ENCODE data around the gene DPP6. TPM values are rescaled to one million over a fixed set of nuclear protein-coding genes. Genes with fewer than 3 reads are reported as not detected.

DPP6 gene
- total RNA-seq, 1 donor from 2014 or later, result 1.4 TPM

DNA sequence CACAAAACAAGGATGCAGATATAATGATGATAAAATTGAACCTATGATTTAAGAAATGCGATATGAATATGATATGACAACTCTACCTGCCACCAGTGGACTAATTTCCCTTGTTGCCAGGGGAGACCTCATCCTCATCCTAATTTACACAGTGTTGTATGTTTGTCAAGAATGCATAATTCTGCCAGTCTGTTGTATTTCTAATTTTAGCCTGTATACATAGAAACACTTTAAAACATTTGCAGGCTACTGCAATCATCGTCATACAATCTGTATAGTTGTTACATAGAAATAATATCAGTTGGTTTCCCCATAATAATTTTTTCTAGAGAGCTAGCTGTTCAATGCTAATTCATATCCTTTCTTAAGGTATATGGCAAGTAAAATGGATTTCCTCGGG lies 274.2 kb downstream of the DPP6 start:
- Mint-ChIP-seq H3K27ac (ENCODE audit: unreplicated experiment) (no peak overlapping the region), H3K4me3 (ENCODE audit: unreplicated experiment) (no peak overlapping the region), H3K36me3 (ENCODE audit: low read depth, unreplicated experiment) (no peaks in the 10 kb centered on the region), H3K27me3 (ENCODE audit: unreplicated experiment) (no peaks in the 10 kb centered on the region), H3K9me3 (ENCODE audit: unreplicated experiment) (no peaks in the 10 kb centered on the region), H3K4me1 (ENCODE audit: unreplicated experiment) (peaks cover 17% of the 10 kb centered on the region)
- no peak for DNase-seq (ENCODE audit: low spot score)
- TF ChIP-seq, protein P1, sequence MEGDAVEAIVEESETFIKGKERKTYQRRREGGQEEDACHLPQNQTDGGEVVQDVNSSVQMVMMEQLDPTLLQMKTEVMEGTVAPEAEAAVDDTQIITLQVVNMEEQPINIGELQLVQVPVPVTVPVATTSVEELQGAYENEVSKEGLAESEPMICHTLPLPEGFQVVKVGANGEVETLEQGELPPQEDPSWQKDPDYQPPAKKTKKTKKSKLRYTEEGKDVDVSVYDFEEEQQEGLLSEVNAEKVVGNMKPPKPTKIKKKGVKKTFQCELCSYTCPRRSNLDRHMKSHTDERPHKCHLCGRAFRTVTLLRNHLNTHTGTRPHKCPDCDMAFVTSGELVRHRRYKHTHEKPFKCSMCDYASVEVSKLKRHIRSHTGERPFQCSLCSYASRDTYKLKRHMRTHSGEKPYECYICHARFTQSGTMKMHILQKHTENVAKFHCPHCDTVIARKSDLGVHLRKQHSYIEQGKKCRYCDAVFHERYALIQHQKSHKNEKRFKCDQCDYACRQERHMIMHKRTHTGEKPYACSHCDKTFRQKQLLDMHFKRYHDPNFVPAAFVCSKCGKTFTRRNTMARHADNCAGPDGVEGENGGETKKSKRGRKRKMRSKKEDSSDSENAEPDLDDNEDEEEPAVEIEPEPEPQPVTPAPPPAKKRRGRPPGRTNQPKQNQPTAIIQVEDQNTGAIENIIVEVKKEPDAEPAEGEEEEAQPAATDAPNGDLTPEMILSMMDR (IDR thresholded peaks at IDR 0.05; ENCODE audit: unreplicated experiment), result no peak

DNA sequence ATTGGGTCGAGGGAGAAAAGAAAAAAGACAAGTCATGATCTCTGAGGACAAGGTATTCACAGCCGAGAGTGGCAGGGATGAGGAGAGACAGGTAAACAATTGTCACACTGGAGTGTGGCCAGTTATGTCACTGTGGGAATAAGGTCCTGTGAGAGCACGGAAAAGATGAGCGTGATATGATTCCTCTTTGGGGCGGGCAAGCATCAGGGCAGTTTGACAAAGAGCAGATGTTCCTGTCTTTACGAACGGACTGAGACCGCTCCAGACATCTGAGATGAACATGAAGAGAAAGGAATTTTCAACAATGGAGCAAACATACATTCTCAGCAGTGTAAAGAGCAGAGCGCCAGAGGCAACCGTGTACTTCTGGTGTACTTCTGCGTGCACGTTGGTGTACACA lies 278.1 kb downstream of the DPP6 start:
- Mint-ChIP-seq H3K36me3 (ENCODE audit: low read depth, unreplicated experiment) (no peaks in the 10 kb centered on the region), H3K4me1 (ENCODE audit: unreplicated experiment) (no peaks in the 10 kb centered on the region), H3K27me3 (ENCODE audit: unreplicated experiment) (no peaks in the 10 kb centered on the region), H3K9me3 (ENCODE audit: unreplicated experiment) (no peaks in the 10 kb centered on the region), H3K4me3 (ENCODE audit: unreplicated experiment) (no peak overlapping the region), H3K27ac (ENCODE audit: unreplicated experiment) (no peak overlapping the region)
- TF ChIP-seq, protein P1 (IDR thresholded peaks at IDR 0.05; ENCODE audit: unreplicated experiment), result no peak
- no peak for DNase-seq (ENCODE audit: low spot score)

DNA sequence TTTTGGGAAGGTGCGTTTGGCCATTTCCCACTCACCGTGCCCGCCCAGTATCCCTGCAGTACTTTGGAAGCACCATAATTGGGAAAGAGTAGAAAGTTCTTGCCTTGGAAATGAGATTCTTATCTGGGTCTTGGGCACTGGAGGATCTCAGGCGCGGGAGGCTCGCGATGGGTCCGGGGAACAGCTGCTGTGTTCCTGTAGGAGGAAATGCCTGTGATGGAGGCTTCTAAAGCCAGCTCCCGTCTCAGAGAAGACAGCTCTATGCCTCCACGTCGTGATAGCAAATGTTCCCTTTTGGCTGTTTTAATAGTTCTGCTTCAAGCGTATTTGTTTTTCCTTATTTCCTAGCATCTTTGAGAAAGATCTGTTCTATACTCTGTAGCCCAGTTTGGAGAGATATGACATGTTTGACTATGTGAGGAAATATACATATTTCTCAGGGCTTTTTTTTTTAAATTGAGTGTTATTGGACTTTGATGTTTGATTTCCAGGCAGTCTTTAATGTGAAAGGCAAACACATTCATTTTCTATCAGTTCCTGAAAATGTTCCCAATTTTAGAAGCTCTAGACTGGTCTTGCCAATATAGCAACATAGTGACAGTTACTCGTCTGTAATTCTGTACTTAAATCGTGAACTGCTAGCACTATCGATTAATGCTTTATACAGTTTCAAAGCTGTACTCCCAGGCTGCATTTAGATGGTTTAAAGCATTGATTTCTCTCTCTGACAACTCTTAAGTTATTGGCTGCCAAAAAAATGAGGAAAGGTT lies 280.8 kb downstream of the DPP6 start:
- no peak overlapping the region for H3K27ac Mint-ChIP-seq (ENCODE audit: unreplicated experiment)
- TF ChIP-seq, protein P1 (IDR thresholded peaks at IDR 0.05; ENCODE audit: unreplicated experiment), result no peak

DNA sequence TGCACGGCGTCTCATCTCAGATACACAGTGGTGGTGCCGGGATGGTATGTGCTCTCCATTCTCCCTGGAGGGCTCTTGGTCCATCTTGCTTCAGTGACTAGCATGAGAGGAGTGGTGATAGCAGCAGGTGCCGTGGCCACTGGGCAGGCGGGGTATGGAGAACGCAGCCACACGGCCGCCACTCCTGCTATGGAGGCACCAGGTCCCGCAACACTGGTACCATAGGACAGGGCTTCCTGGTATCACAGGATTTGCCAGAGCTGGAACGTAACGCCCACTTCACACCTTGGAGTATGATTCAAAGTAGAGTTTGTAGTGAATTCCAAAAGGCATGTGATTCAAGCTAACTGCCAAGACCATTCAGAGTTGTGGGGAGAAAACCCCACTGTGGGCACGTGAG lies 284.1 kb downstream of the DPP6 start:
- Mint-ChIP-seq H3K36me3 (ENCODE audit: low read depth, unreplicated experiment) (no peaks in the 10 kb centered on the region), H3K4me3 (ENCODE audit: unreplicated experiment) (no peak overlapping the region), H3K27ac (ENCODE audit: unreplicated experiment) (no peak overlapping the region), H3K9me3 (ENCODE audit: unreplicated experiment) (no peaks in the 10 kb centered on the region), H3K4me1 (ENCODE audit: unreplicated experiment) (no peaks in the 10 kb centered on the region), H3K27me3 (ENCODE audit: unreplicated experiment) (peaks cover 6% of the 10 kb centered on the region)
- TF ChIP-seq, protein P1 (IDR thresholded peaks at IDR 0.05; ENCODE audit: unreplicated experiment), result no peak
- DNase-seq (ENCODE audit: low spot score), result no peak

More for the DNA sequence above, 280.8 kb downstream of the DPP6 start:
- Mint-ChIP-seq H3K4me1 (ENCODE audit: unreplicated experiment) (no peaks in the 10 kb centered on the region), H3K36me3 (ENCODE audit: low read depth, unreplicated experiment) (no peaks in the 10 kb centered on the region), H3K9me3 (ENCODE audit: unreplicated experiment) (no peaks in the 10 kb centered on the region), H3K27me3 (ENCODE audit: unreplicated experiment) (peaks cover 4% of the 10 kb centered on the region), H3K4me3 (ENCODE audit: unreplicated experiment) (no peak overlapping the region)
- DNase-seq (ENCODE audit: low spot score), result no peak

DNA sequence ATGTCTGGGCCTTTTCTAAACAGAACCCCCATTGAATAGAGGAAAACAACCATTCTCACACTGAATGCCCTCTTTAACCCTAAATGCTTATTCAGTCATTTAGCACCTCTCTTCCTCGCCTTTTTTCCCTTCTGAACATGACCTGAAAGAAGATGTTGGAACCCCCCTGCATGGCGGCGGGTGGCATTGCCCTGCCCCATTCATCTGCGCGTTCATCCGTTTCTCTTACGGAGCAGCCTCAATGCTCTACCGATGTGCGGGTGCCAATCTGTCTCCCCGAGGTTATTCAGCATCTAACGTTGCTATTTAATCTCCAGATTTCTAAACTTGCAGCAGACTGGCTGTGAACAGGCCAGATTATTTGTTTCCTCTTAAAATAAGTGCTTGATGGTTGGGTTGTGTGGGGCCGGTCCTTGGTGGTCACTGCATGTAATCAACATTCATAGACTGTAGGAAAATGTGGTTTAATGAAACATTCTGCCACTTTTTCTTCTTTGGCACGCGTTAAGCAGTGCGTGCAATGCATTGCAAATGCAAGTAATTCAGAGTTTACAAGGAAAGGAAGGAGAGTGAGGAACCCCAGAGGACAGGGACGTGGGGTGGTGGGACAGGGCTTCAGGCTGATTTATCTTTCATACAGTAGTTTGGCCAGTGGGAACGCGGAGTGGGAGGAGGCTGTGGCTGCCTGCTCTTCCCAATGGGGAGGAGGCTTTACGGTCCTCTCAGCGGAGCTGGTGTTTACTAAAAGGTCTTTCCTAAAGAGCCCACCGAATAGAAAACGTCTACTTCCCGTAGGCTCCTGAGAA lies 286.7 kb downstream of the DPP6 start:
- TF ChIP-seq, protein P1 (IDR thresholded peaks at IDR 0.05; ENCODE audit: unreplicated experiment), result no peak
- Mint-ChIP-seq H3K4me3 (ENCODE audit: unreplicated experiment) (no peak overlapping the region), H3K27ac (ENCODE audit: unreplicated experiment) (no peak overlapping the region), H3K27me3 (ENCODE audit: unreplicated experiment) (peaks cover 6% of the 10 kb centered on the region), H3K36me3 (ENCODE audit: low read depth, unreplicated experiment) (no peaks in the 10 kb centered on the region), H3K4me1 (ENCODE audit: unreplicated experiment) (peaks cover 2% of the 10 kb centered on the region), H3K9me3 (ENCODE audit: unreplicated experiment) (no peaks in the 10 kb centered on the region)
- DNase-seq (ENCODE audit: low spot score), result no peak
